Activated CD8-positive, alpha-beta T cell treated with anti-CD3 and anti-CD28 coated beads, Interleukin-2, amount 10 ng/mL, durations not matched to agents 7 days and 5 days (primary cell): ENCODE measurements around the gene C3orf49. TPM values are rescaled to one million over a fixed set of nuclear protein-coding genes. Genes with fewer than 3 reads are reported as not detected.
A peak's percentile ranks its signal among the peaks of the same experiment; 100 is the strongest.

Experiments
- ATAC-seq: fragments of 150-1000 bp; cut with Tn5 transposase; one replicate; pipeline ENCODE4 v1.10.0; 2021; ENCODE audit warnings: moderate library complexity
- CTCF ChIA-PET: fragments of 350-600 bp; sonication (Branson Sonifier 250); formaldehyde crosslinking; loops from one replicate; lab custom pipeline; 2021; ENCODE audit warnings: antibody characterized with exemption; lab: Charles Lee
- POLR2A ChIA-PET: fragments of 350-600 bp; sonication (Branson Sonifier 250); formaldehyde crosslinking; loops from one replicate; lab custom pipeline; 2021; ENCODE audit warnings: antibody characterized with exemption; lab: Charles Lee
- DNase-seq: peaks from one replicate; pipeline ENCODE4 v3.0.0-alpha.2; 2020
- H3K27ac Mint-ChIP-seq: one replicate; pipeline ENCODE4 v1.8.0; 2021; ENCODE audit warnings: mild to moderate bottlenecking, mixed read lengths
- H3K27me3 Mint-ChIP-seq: one replicate; pipeline ENCODE4 v1.8.0; 2021; ENCODE audit warnings: low read depth, mixed read lengths
- H3K36me3 Mint-ChIP-seq: one replicate; pipeline ENCODE4 v1.8.0; 2021; ENCODE audit warnings: low read depth, mixed read lengths
- H3K4me1 Mint-ChIP-seq: one replicate; pipeline ENCODE4 v1.8.0; 2021; ENCODE audit warnings: low read depth, mixed read lengths
- H3K4me3 Mint-ChIP-seq: one replicate; pipeline ENCODE4 v1.8.0; 2021; ENCODE audit warnings: mild to moderate bottlenecking, mixed read lengths
- H3K9me3 Mint-ChIP-seq: one replicate; pipeline ENCODE4 v1.8.0; 2022; ENCODE audit warnings: mixed read lengths; ENCODE audit not compliant: insufficient read depth
- total RNA-seq, 2 experiments: library from RNA; stranded (reverse); gene quantifications; one replicate each; pipeline ENCODE4 v1.2.3, GENCODE V29; 2021

The C3orf49 gene
- total RNA-seq, 2 experiments from 2014 or later, result not detected

- no peak overlapping the region for H3K27ac Mint-ChIP-seq
- POLR2A ChIA-PET, result no interaction called here
These were observed 34.0 kb downstream of the C3orf49 start for GRCh38 chr3:63853106-63853505.

GRCh38 chr3:63855333-63855940 is 36.3 kb downstream of the C3orf49 start:
- ATAC-seq (no peak), DNase-seq (no peak)
- Mint-ChIP-seq H3K9me3 (no peaks in the 10 kb centered on the region), H3K4me3 (no peak overlapping the region), H3K27me3 (no peaks in the 10 kb centered on the region), H3K4me1 (peaks cover 8% of the 10 kb centered on the region), H3K27ac (no peak overlapping the region), H3K36me3 (peaks cover 12% of the 10 kb centered on the region)
- POLR2A ChIA-PET, result no interaction called here
- CTCF ChIA-PET, result no interaction called here

More at GRCh38 chr3:63853106-63853505, 34.0 kb downstream of the C3orf49 start:
- CTCF ChIA-PET, result no interaction called here
- Mint-ChIP-seq H3K9me3 (no peaks in the 10 kb centered on the region), H3K4me1 (peaks cover 8% of the 10 kb centered on the region), H3K4me3 (no peak overlapping the region), H3K36me3 (peaks cover 15% of the 10 kb centered on the region), H3K27me3 (no peaks in the 10 kb centered on the region)
- ATAC-seq (no peak), DNase-seq (no peak)

DNA sequence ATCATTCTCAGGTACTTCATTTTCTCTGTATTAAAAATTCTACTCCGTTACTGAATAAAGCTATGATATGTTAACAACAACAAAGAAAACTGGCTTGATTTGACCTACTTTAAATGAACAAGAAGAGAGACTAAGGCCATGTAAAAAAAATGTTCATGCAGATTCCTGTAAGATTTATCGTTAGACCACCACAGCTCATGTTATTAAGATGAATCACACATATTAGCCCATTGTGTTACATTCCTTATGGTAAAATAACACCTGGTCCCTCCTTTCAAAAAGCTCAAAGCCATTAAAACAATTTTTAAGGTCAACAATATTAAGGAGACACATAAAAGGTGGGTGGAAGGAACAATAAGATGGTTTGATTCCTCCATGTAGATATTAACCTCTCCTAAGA is 38.2 kb downstream of the C3orf49 start:
- Mint-ChIP-seq H3K4me1 (peaks cover 25% of the 10 kb centered on the region), H3K36me3 (peaks cover 9% of the 10 kb centered on the region)
- CTCF ChIA-PET, result no interaction called here

DNA sequence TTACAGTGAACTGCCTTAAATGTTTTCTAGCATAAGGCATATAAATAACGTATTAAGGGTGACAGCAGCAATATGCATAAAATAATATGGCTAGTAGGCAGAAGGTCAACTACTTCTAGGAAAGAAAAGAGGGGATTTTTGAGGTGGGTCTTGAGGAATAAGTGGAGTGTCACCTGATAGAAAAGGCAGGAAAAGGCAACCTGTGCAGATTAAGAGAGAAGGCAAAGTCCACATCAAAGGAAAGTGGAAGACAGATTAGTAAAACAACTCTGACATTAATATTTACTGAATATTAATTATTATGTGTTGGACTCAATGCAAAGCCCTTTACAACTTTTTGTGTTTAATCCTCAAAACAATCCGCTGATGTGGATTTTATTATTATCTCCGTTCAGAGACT is 41.7 kb downstream of the C3orf49 start:
- Mint-ChIP-seq H3K4me1 (peaks cover 38% of the 10 kb centered on the region), H3K27ac (no peak overlapping the region), H3K27me3 (no peaks in the 10 kb centered on the region), H3K36me3 (peaks cover 17% of the 10 kb centered on the region), H3K4me3 (no peak overlapping the region), H3K9me3 (no peaks in the 10 kb centered on the region)
- ATAC-seq (no peak), DNase-seq (no peak)
- ChIA-PET POLR2A (no interaction called here), CTCF (no interaction called here)

More for the DNA sequence above, 38.2 kb downstream of the C3orf49 start:
- H3K9me3 Mint-ChIP-seq, result no peaks in the 10 kb centered on the region
- POLR2A ChIA-PET, result no interaction called here
- no peak overlapping the region for H3K4me3 Mint-ChIP-seq
- ATAC-seq (no peak), DNase-seq (no peak)
- H3K27me3 Mint-ChIP-seq, result no peaks in the 10 kb centered on the region
- no peak overlapping the region for H3K27ac Mint-ChIP-seq

- Mint-ChIP-seq H3K4me3 (no peak overlapping the region), H3K36me3 (peaks cover 17% of the 10 kb centered on the region), H3K9me3 (no peaks in the 10 kb centered on the region), H3K27me3 (no peaks in the 10 kb centered on the region), H3K4me1 (peaks cover 43% of the 10 kb centered on the region), H3K27ac (no peak overlapping the region)
- ChIA-PET CTCF (no interaction called here), POLR2A (no interaction called here)
- DNase-seq (no peak), ATAC-seq (no peak)
These were observed 42.2 kb downstream of the C3orf49 start for GRCh38 chr3:63861306-63861705.

DNA sequence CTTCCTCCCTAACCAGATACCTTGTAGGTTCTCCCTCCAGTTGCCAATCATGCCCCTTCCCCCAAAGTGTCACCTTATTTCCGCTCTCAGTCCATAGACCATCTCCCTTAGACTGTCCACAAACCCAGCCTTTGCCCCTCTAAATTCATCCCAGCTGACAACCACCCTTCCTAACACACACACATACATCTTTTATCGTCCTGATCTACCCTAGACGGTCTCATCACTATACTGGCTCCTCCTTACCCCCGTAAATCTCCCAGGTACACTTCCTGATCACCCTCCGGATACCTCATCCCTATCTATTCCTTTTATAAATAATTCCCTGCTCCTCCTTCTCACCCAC is 43.7 kb downstream of the C3orf49 start:
- H3K36me3 Mint-ChIP-seq, result peaks cover 26% of the 10 kb centered on the region
- peaks cover 45% of the 10 kb centered on the region for H3K4me1 Mint-ChIP-seq
- H3K9me3 Mint-ChIP-seq, result no peaks in the 10 kb centered on the region
- no peak for ATAC-seq
- H3K27ac Mint-ChIP-seq, result peak overlapping the region; percentile 92
- CTCF ChIA-PET, result no interaction called here
- POLR2A ChIA-PET, result no interaction called here
- H3K4me3 Mint-ChIP-seq, result peak overlapping the region; percentile 90
- no peak for DNase-seq
- no peaks in the 10 kb centered on the region for H3K27me3 Mint-ChIP-seq

- H3K4me3 Mint-ChIP-seq, result peak within 1 kb of the TSS; percentile 94
- H3K4me1 Mint-ChIP-seq, result peaks cover 44% of the 10 kb centered on the region
- H3K27ac Mint-ChIP-seq, result peak within 1 kb of the TSS; percentile 95
- DNase-seq (peak; percentile 75), ATAC-seq (peak; percentile 82)
- H3K36me3 Mint-ChIP-seq, result peaks cover 30% of the 10 kb centered on the region
- POLR2A ChIA-PET, result interaction anchor here (1.0 to 1.7 kb wide), 2 partner anchors 48 to 105 kb away, joined by 5 read pairs; partner anchors contain the start of gene SCAANT1
- CTCF ChIA-PET, result no interaction called here
- H3K9me3 Mint-ChIP-seq, result no peaks in the 10 kb centered on the region
- no peaks in the 10 kb centered on the region for H3K27me3 Mint-ChIP-seq
These were observed 44.3 kb downstream of the C3orf49 start, which contains the start of the genes ATXN7 and THOC7 for GRCh38 chr3:63863150-63864007. Gene ATXN7 (plus strand): TSS chr3:63863867. CDS start chr3:63912599, 48,732 bp downstream. Gene THOC7 (minus strand): TSS chr3:63863805. CDS start chr3:63863790, 15 bp downstream.

DNA sequence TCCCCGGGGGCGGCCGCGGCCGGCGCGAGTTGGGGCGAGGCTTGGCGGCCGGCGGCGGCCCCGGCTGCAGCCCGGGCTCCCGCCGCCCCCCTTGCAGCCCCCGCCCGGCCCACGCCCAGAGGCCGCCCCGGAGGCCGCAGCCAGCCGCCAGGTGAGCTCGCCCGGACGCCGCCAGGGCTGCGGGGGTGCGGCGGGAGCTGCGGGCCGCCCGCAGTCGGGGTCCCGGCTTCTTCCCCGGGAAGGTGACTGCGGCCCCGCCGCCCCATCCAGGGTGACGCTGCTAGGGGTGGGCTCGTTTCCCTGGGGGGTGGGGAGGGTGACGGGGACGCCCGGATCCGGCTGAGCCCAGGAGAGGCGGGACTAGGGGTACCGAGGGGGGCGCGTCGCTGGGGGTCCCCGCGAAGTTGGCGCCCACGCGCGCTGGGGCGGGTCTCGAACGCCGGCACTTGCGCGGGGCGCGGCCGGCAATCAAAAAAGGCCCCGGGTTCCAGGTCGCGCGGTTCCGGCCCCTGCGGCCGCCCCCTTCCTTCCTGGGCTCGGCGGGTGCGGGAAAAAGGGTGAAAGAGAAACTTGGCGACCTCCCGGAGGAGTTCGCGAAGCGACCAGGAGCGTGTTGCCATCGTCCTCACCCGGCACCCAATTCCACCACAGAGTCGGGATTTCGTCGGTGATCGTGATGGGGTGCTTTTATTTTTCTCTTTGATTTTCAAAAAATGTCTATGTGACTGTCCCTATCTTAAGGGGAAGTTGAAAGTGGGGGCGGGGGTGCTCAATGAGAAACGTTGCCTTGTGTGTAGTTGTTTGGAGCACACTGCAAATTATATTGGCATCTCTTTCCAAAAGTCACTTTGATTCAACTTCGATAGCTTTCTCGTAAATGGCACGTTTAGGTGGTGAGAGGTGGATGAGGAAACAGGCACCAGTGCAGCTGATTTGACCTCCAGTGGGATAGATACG is 45.2 kb downstream of the C3orf49 start:
- ATAC-seq, result peak; percentile 57
- ChIA-PET POLR2A (interaction anchor here (1.0 to 1.7 kb wide), 2 partner anchors 48 to 104 kb away, joined by 5 read pairs; partner anchors contain the start of gene SCAANT1), CTCF (interaction anchor here (1.2 kb wide), 1 partner anchor 130 kb away, joined by 3 read pairs; no protein-coding TSS in a partner anchor)
- DNase-seq, result peak; percentile 56
- Mint-ChIP-seq H3K27me3 (no peaks in the 10 kb centered on the region), H3K36me3 (peaks cover 31% of the 10 kb centered on the region), H3K4me3 (peak overlapping the region; percentile 94), H3K4me1 (peaks cover 51% of the 10 kb centered on the region), H3K27ac (peak overlapping the region; percentile 95), H3K9me3 (no peaks in the 10 kb centered on the region)

GRCh38 chr3:63864965-63865327 is 45.8 kb downstream of the C3orf49 start:
- ChIA-PET POLR2A (interaction anchor here (1.7 kb wide), 1 partner anchor 47 kb away, joined by 5 read pairs; the partner anchor contains the start of gene SCAANT1), CTCF (interaction anchor here (1.2 kb wide), 1 partner anchor 129 kb away, joined by 3 read pairs; no protein-coding TSS in a partner anchor)
- Mint-ChIP-seq H3K9me3 (no peaks in the 10 kb centered on the region), H3K27me3 (no peaks in the 10 kb centered on the region), H3K27ac (peak overlapping the region; percentile 95), H3K4me3 (peak overlapping the region; percentile 94), H3K36me3 (peaks cover 32% of the 10 kb centered on the region), H3K4me1 (peaks cover 51% of the 10 kb centered on the region)
- ATAC-seq (no peak), DNase-seq (no peak)

GRCh38 chr3:63867225-63867624 is 48.1 kb downstream of the C3orf49 start:
- H3K27me3 Mint-ChIP-seq, result no peaks in the 10 kb centered on the region
- no peak for DNase-seq
- no peak overlapping the region for H3K4me3 Mint-ChIP-seq
- ATAC-seq, result no peak
- POLR2A ChIA-PET, result no interaction called here
- no peaks in the 10 kb centered on the region for H3K9me3 Mint-ChIP-seq
- no peak overlapping the region for H3K27ac Mint-ChIP-seq
- CTCF ChIA-PET, result no interaction called here
- H3K4me1 Mint-ChIP-seq, result peaks cover 40% of the 10 kb centered on the region
- peaks cover 36% of the 10 kb centered on the region for H3K36me3 Mint-ChIP-seq
